GM19467 (cell line): ENCODE data around the gene UGT3A1.

Experiments used
- ATAC-seq: cut with Tn5 transposase; IDR thresholded peaks from one replicate; pipeline ENCODE4 v1.9.1; 2021; ENCODE audit warnings: mild to moderate bottlenecking, moderate library complexity; ENCODE audit not compliant: unreplicated experiment

The UGT3A1 gene

GRCh38 chr5:35920890-35921289 lies 70.3 kb downstream of the UGT3A1 start:
- no peak for ATAC-seq

- ATAC-seq: no peak
Measured at GRCh38 chr5:35919191-35919590, 72.0 kb downstream of the UGT3A1 start.

- ATAC-seq: no peak
Measured at GRCh38 chr5:35908814-35909213, 82.4 kb downstream of the UGT3A1 start.

- ATAC-seq: no peak
Measured at GRCh38 chr5:35908228-35908627, 83.0 kb downstream of the UGT3A1 start.

GRCh38 chr5:35904443-35905132 lies 86.6 kb downstream of the UGT3A1 start:
- ATAC-seq: peak; percentile 58

- no peak for ATAC-seq
Measured at GRCh38 chr5:35903631-35904203, 87.5 kb downstream of the UGT3A1 start.

GRCh38 chr5:35902046-35902672 lies 89.0 kb downstream of the UGT3A1 start:
- ATAC-seq: peak; percentile 58
